A673 (cell line): ENCODE data around the gene HEATR9. TPM values are rescaled to one million over a fixed set of nuclear protein-coding genes. Genes with fewer than 3 reads are reported as not detected.

Source experiments
- BruUV-seq: library from RNA; stranded (reverse); fragments of 400-500 nt; replicated peaks from 2 replicates; lab custom pipeline; 2021; lab: Mats Ljungman, UMichigan
- CTCF ChIA-PET: fragments of 300-600 bp; sonication (Branson Sonifier 250); formaldehyde crosslinking; loops from one replicate; lab custom pipeline; 2022; ENCODE audit warnings: antibody characterized with exemption; lab: Charles Lee
- POLR2A ChIA-PET: fragments of 300-600 bp; sonication (Branson Sonifier 250); formaldehyde crosslinking; loops from one replicate; lab custom pipeline; 2022; ENCODE audit warnings: antibody characterized with exemption; ENCODE audit not compliant: low non-redundant PET; lab: Charles Lee
- DNase-seq: peaks from one replicate; pipeline ENCODE4 v3.0.0-alpha.2; 2015; ENCODE audit warnings: low spot score
- H3K27ac ChIP-seq: fragments of 200-600 bp; sonication (generic); 2 replicates; pipeline ENCODE4 v1.5.1; 2016; ENCODE audit warnings: mixed run types, low read depth, mild to moderate bottlenecking, mixed read lengths, antibody characterized with exemption, low read length; ENCODE audit not compliant: poor library complexity, severe bottlenecking
- H3K27me3 ChIP-seq: fragments of 200-600 bp; sonication (generic); replicated peaks from 2 replicates; pipeline ENCODE4 v1.6.1; 2017; ENCODE audit warnings: mixed run types, low read depth, mild to moderate bottlenecking, mixed read lengths, antibody characterized with exemption, low read length; ENCODE audit not compliant: insufficient read depth, poor library complexity
- H3K36me3 ChIP-seq: fragments of 200-600 bp; sonication (generic); 2 replicates; pipeline ENCODE4 v1.6.1; 2016; ENCODE audit warnings: mixed run types, mild to moderate bottlenecking, mixed read lengths, antibody characterized with exemption, low read length; ENCODE audit not compliant: insufficient read depth, poor library complexity, severe bottlenecking
- H3K4me1 ChIP-seq: fragments of 200-600 bp; sonication (generic); 2 replicates; pipeline ENCODE4 v1.6.1; 2017; ENCODE audit warnings: mixed run types, mild to moderate bottlenecking, mixed read lengths, antibody characterized with exemption, low read length; ENCODE audit not compliant: insufficient read depth, poor library complexity, severe bottlenecking
- H3K4me3 ChIP-seq: fragments of 200-600 bp; sonication (generic); 2 replicates; pipeline ENCODE4 v1.5.1; 2016; ENCODE audit warnings: low read depth, mixed run types, mild to moderate bottlenecking, mixed read lengths, low read length; ENCODE audit not compliant: poor library complexity, severe bottlenecking
- H3K9me3 ChIP-seq: fragments of 200-600 bp; sonication (generic); 2 replicates; pipeline ENCODE4 v1.6.1; 2016; ENCODE audit warnings: mixed run types, low read depth, mild to moderate bottlenecking, mixed read lengths, antibody characterized with exemption, low read length; ENCODE audit not compliant: poor library complexity, severe bottlenecking
- EZH2 ChIP-seq: fragments of 200-600 bp; sonication (generic); IDR thresholded peaks from 2 replicates; pipeline ENCODE4 v1.6.1; 2017; ENCODE audit warnings: borderline replicate concordance, low read depth, mild to moderate bottlenecking, mixed read lengths, antibody characterized with exemption, low read length; ENCODE audit not compliant: poor library complexity, severe bottlenecking
- intact Hi-C: fragments of 100-400 bp; cut with micrococcal nuclease; formaldehyde crosslinking; loops from one replicate; pipeline ENCODE4 v1.10.0; 2022; ENCODE audit not compliant: unreplicated experiment
- total RNA-seq: library from RNA; stranded (reverse); gene quantifications from 2 replicates; pipeline ENCODE4 v1.2.3, GENCODE V29; 2021
- TF ChIP-seq, protein P1 (sequence below): fragments of 300-800, 200-600 bp; sonication (generic); conservative IDR thresholded peaks from 2 replicates; pipeline ENCODE4 v1.5.1; 2017; ENCODE audit warnings: low read depth, mild to moderate bottlenecking, antibody characterized with exemption, low read length, moderate library complexity, mixed read lengths

The HEATR9 gene
- total RNA-seq, 1 experiment from 2014 or later, result not detected

- ChIA-PET CTCF (no interaction called here), POLR2A (no interaction called here)
- no peak overlapping the region for H3K27ac ChIP-seq
- no peak for DNase-seq
- no peaks in the 10 kb centered on the region for H3K27me3 ChIP-seq
- H3K9me3 ChIP-seq, result no peaks in the 10 kb centered on the region
- H3K4me3 ChIP-seq, result no peak overlapping the region
- intact Hi-C loops, result no loop called here
- no TSS peak for BruUV-seq
- no peaks in the 10 kb centered on the region for H3K36me3 ChIP-seq
- TF ChIP-seq, protein P1, sequence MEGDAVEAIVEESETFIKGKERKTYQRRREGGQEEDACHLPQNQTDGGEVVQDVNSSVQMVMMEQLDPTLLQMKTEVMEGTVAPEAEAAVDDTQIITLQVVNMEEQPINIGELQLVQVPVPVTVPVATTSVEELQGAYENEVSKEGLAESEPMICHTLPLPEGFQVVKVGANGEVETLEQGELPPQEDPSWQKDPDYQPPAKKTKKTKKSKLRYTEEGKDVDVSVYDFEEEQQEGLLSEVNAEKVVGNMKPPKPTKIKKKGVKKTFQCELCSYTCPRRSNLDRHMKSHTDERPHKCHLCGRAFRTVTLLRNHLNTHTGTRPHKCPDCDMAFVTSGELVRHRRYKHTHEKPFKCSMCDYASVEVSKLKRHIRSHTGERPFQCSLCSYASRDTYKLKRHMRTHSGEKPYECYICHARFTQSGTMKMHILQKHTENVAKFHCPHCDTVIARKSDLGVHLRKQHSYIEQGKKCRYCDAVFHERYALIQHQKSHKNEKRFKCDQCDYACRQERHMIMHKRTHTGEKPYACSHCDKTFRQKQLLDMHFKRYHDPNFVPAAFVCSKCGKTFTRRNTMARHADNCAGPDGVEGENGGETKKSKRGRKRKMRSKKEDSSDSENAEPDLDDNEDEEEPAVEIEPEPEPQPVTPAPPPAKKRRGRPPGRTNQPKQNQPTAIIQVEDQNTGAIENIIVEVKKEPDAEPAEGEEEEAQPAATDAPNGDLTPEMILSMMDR, result no peak
- no peak for TF ChIP-seq EZH2
- H3K4me1 ChIP-seq, result no peaks in the 10 kb centered on the region
These were observed 25.5 kb upstream of the HEATR9 start for GRCh38 chr17:35894206-35894605.

DNA sequence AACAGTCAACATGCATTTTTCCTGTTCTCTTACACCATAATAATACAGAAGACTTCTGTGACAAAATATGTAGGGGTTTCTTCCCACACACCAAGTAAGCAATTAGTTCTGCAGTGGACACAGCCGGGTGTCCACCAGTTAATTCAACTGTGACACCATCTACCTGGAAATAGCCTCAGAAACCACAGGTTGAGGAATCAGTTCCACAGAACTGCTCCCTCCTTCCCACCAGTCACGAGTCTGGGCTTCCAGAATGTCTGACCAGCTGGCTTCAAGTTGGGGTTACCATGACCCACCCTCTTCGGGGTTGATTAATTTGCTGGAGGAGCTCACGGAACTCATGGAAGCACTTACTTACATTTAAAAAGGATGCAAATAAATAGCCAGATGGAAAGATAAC, 25.1 kb upstream of the HEATR9 start:
- Histone ChIP-seq H3K36me3 (no peaks in the 10 kb centered on the region), H3K9me3 (no peaks in the 10 kb centered on the region), H3K4me3 (no peak overlapping the region), H3K4me1 (no peaks in the 10 kb centered on the region), H3K27ac (no peak overlapping the region), H3K27me3 (no peaks in the 10 kb centered on the region)
- ChIA-PET CTCF (no interaction called here), POLR2A (no interaction called here)
- no TSS peak for BruUV-seq
- no peak for TF ChIP-seq EZH2
- TF ChIP-seq, protein P1, result no peak
- DNase-seq, result no peak
- intact Hi-C loops, result no loop called here

DNA sequence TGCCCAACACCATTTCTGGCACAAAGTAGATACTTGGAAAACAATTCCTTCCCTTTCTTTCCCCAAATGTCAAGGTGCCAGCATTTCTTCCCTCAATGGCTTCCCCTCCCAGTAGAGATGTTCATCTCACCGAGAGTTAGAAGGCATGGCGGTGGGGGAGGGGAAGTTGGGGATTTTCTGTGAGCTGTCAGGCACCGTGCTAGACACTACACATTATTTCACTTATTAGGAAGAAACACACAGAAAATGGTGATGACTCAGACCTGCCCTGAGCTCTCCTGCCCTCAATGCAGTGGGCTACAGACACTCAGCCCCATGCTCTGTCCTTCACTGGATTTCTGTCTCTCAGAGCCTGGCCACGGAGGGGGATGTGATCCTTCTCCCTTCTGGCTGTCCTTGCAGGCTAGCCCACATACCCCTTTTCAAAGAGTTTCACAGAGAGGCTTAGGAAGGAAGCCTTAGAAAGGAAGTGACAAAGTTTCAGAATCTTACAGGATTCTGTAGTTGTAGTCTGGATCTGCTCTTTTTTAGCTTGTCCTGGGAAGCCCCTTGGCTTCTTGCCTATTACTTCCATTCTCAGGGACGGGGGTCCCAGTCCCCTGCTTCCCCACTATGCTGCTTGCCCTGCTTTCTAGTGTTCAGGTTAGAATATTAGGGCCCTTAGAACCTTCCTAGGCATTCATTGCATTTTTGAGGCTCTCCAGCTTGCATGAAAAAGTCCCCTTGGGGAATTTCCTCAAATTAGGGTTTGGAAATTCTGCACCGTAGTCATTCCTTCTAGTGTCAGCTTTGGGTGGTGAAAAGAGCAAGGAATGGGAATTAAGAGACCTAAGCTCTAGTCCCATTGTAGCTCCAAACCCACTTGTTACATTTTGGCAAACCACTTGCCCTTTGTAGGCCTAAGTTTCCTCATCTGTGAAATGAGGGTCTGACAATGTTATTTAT, 23.7 kb upstream of the HEATR9 start:
- intact Hi-C loops, result no loop called here
- ChIA-PET POLR2A (no interaction called here), CTCF (no interaction called here)
- no peak for DNase-seq
- no peak overlapping the region for H3K4me3 ChIP-seq
- no peaks in the 10 kb centered on the region for H3K4me1 ChIP-seq
- H3K27me3 ChIP-seq, result no peaks in the 10 kb centered on the region
- H3K27ac ChIP-seq, result no peak overlapping the region
- H3K9me3 ChIP-seq, result no peaks in the 10 kb centered on the region
- TF ChIP-seq, protein P1, result no peak
- no peak for TF ChIP-seq EZH2
- H3K36me3 ChIP-seq, result no peaks in the 10 kb centered on the region
- no TSS peak for BruUV-seq
